Type B pancreatic cell (in vitro differentiated cells): ENCODE measurements around the gene CCDC88B. TPM values are rescaled to one million over a fixed set of nuclear protein-coding genes. Genes with fewer than 3 reads are reported as not detected.
A peak's percentile ranks its signal among the peaks of the same experiment; 100 is the strongest.
"Not testable (repeated sequence)": the region's sequence is repeated elsewhere in the genome, so short reads cannot be mapped to it uniquely, and the experiment has no call there.

Experiments used
- DNase-seq: peaks from one replicate; pipeline ENCODE4 v3.0.0; 2021; ENCODE audit warnings: mixed read lengths; ENCODE audit not compliant: unreplicated experiment; ENCODE audit errors: extremely low spot score
- H3K27ac Mint-ChIP-seq: 2 replicates; pipeline ENCODE4 v1.8.0; 2021; ENCODE audit warnings: mild to moderate bottlenecking, mixed read lengths
- H3K27me3 Mint-ChIP-seq: 2 replicates; pipeline ENCODE4 v1.8.0; 2021; ENCODE audit warnings: mixed read lengths
- H3K36me3 Mint-ChIP-seq: 2 replicates; pipeline ENCODE4 v1.8.0; 2021; ENCODE audit warnings: mixed read lengths
- H3K4me1 Mint-ChIP-seq: one replicate; pipeline ENCODE4 v1.8.0; 2021; ENCODE audit warnings: mixed read lengths; ENCODE audit not compliant: unreplicated experiment
- H3K4me3 Mint-ChIP-seq: 2 replicates; pipeline ENCODE4 v1.8.0; 2021; ENCODE audit warnings: mild to moderate bottlenecking, mixed read lengths
- H3K9me3 Mint-ChIP-seq: 2 replicates; pipeline ENCODE4 v1.8.0; 2021; ENCODE audit warnings: mixed read lengths
- CTCF ChIP-seq: fragments of 200-600 bp; sonication (generic); conservative IDR thresholded peaks from 2 replicates; pipeline ENCODE4 v1.5.0; 2021; ENCODE audit warnings: antibody characterized with exemption, mild to moderate bottlenecking
- total RNA-seq: library from RNA; stranded (reverse); gene quantifications from 2 replicates; pipeline ENCODE4 v1.2.1, GENCODE V29; 2021; ENCODE audit warnings: low replicate concordance

CCDC88B gene
- total RNA-seq, 1 donor from 2014 or later = 2.8 TPM

GRCh38 chr11:64320556-64320955, 19.4 kb upstream of the CCDC88B start:
- H3K4me1 Mint-ChIP-seq = peaks cover 21% of the 10 kb centered on the region
- H3K27me3 Mint-ChIP-seq = no peaks in the 10 kb centered on the region
- H3K9me3 Mint-ChIP-seq = no peaks in the 10 kb centered on the region
- peak overlapping the region; percentile 100 for H3K27ac Mint-ChIP-seq
- no peak for DNase-seq
- H3K4me3 Mint-ChIP-seq = peak overlapping the region; percentile 75
- peaks cover 8% of the 10 kb centered on the region for H3K36me3 Mint-ChIP-seq
- no peak for TF ChIP-seq CTCF

GRCh38 chr11:64321026-64321425, 19.0 kb upstream of the CCDC88B start:
- peaks cover 21% of the 10 kb centered on the region for H3K4me1 Mint-ChIP-seq
- H3K4me3 Mint-ChIP-seq = peak overlapping the region; percentile 75
- H3K27ac Mint-ChIP-seq = peak overlapping the region; percentile 100
- H3K27me3 Mint-ChIP-seq = no peaks in the 10 kb centered on the region
- no peaks in the 10 kb centered on the region for H3K9me3 Mint-ChIP-seq
- H3K36me3 Mint-ChIP-seq = peaks cover 8% of the 10 kb centered on the region
- TF ChIP-seq CTCF = no peak
- no peak for DNase-seq

- TF ChIP-seq CTCF = no peak
- H3K9me3 Mint-ChIP-seq = no peaks in the 10 kb centered on the region
- H3K27me3 Mint-ChIP-seq = no peaks in the 10 kb centered on the region
- peak overlapping the region; percentile 75 for H3K4me3 Mint-ChIP-seq
- peak overlapping the region; percentile 100 for H3K27ac Mint-ChIP-seq
- H3K4me1 Mint-ChIP-seq = peaks cover 19% of the 10 kb centered on the region
- no peak for DNase-seq
- H3K36me3 Mint-ChIP-seq = peaks cover 8% of the 10 kb centered on the region
These were observed 18.5 kb upstream of the CCDC88B start for GRCh38 chr11:64321533-64321932.

- H3K27ac Mint-ChIP-seq = no peak overlapping the region
- no peak for TF ChIP-seq CTCF
- DNase-seq = no peak
- peaks cover 8% of the 10 kb centered on the region for H3K36me3 Mint-ChIP-seq
- H3K27me3 Mint-ChIP-seq = no peaks in the 10 kb centered on the region
- peaks cover 15% of the 10 kb centered on the region for H3K4me1 Mint-ChIP-seq
- H3K9me3 Mint-ChIP-seq = no peaks in the 10 kb centered on the region
- H3K4me3 Mint-ChIP-seq = no peak overlapping the region
These were observed 17.1 kb upstream of the CCDC88B start for GRCh38 chr11:64322925-64323260.

- H3K27ac Mint-ChIP-seq = peak overlapping the region; percentile 41
- H3K36me3 Mint-ChIP-seq = peaks cover 8% of the 10 kb centered on the region
- no peak for TF ChIP-seq CTCF
- peaks cover 15% of the 10 kb centered on the region for H3K4me1 Mint-ChIP-seq
- no peaks in the 10 kb centered on the region for H3K27me3 Mint-ChIP-seq
- no peaks in the 10 kb centered on the region for H3K9me3 Mint-ChIP-seq
- no peak overlapping the region for H3K4me3 Mint-ChIP-seq
- no peak for DNase-seq
These were observed 16.6 kb upstream of the CCDC88B start for GRCh38 chr11:64323373-64323772.

GRCh38 chr11:64323984-64324383, 16.0 kb upstream of the CCDC88B start:
- H3K4me3 Mint-ChIP-seq, H3K9me3 Mint-ChIP-seq, DNase-seq, H3K36me3 Mint-ChIP-seq, H3K27me3 Mint-ChIP-seq: not testable (repeated sequence)
- Mint-ChIP-seq H3K27ac (peak overlapping the region; percentile 41), H3K4me1 (peaks cover 13% of the 10 kb centered on the region)
